CD4-positive, alpha-beta T cell treated with Interferon alpha-2 for 1 hour (primary cell): ENCODE measurements around the gene SLC39A13.
A peak's percentile ranks its signal among the peaks of the same experiment; 100 is the strongest.

Experiments
- DNase-seq, 2 donors: peaks; one replicate each; pipeline ENCODE4 v3.0.0-alpha.2; 2020 to 2022

SLC39A13 gene

DNA sequence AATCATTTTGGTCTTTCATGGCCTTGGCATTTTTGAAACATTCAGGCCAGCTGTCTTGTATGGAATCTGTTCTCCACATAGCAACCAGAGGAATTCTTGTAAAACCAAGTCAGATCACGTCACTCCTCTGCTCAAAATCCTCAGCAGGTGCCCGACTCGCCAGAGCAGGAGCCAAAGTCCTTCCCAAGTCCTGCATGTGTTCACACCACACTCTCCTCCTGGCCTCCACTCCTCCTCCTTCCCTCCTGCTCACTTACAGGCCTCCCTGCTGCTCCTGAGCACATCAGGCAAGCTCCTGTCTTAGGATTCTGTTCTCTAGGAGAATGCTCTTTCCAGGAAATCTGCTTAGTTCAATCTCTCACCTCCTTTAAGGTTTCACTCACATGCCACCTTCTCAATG is 24.8 kb downstream of the SLC39A13 start:
- DNase-seq = no peak

DNA sequence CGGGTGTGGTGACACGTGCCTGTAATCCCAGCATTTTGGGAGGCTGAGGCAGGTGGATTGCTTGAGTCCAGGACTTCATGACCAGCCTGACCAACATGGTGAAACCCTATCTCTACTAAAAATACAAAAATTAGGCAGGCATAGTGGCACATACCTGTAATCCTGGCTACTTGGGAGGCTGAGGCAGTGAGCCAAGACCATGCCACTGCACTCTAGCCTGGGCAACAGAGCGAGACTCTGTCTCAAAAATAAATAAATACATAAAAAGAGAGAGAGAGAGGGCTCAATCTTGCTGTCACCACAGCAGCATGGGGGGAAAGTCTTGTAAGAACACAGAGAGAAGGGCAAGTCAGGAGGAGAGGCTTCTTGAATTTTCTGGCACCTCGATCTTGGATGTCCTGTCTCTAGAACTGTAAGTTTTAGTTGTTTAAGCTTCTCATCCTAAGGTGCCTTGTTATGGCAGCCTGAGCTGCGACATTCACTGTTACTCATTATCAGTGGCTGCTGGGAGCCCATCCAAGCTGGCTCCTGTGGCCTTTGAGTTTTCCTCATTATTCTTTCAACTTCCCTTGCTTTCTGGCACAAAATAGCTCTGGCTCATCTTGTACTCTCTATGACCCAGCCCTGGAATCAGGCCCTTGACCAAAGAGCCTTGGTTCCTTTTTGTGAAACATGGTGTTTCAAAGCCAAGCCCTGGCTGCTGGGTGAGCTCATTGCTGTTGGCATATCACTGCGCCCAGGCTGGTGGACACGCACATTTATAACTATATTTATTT is 25.8 kb downstream of the SLC39A13 start:
- DNase-seq = no peak

DNA sequence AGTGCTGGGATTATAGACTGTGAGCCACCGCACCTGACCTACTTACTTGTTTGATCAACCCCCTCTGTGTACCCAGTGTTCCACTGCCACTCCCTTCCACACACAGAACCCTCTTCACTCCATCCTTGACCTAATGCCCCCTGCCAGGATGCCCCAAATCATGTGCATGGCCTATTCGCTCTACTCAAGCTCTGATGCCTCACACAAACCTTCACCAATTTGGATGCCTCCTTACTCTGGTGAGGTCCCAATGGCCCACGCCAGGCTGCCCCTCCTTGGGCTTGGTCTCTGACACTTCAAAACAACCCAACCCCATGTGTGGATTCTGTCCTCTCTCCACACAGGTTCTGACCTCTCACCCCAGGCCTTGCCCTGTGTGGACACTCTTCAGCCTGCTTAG is 27.3 kb downstream of the SLC39A13 start:
- DNase-seq = no peak

DNA sequence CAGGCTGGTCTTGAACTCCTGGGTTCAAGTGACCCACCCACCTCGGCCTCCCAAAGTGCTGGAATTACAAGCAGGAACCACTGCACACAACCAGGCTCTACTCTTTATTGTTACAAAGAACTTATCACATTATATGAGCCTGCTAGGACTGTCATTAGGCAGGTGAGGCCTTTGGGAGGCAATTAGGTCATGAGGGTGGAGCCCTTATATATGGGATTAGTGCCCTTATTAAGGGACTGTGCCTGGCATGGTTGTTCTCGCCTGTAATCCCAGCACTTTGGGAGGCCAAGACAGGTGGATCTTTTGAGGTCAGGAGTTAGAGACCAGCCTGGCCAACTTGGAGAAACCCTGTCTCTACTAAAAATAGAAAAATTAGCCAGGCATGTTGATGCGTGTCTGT is 28.3 kb downstream of the SLC39A13 start:
- DNase-seq = no peak

DNA sequence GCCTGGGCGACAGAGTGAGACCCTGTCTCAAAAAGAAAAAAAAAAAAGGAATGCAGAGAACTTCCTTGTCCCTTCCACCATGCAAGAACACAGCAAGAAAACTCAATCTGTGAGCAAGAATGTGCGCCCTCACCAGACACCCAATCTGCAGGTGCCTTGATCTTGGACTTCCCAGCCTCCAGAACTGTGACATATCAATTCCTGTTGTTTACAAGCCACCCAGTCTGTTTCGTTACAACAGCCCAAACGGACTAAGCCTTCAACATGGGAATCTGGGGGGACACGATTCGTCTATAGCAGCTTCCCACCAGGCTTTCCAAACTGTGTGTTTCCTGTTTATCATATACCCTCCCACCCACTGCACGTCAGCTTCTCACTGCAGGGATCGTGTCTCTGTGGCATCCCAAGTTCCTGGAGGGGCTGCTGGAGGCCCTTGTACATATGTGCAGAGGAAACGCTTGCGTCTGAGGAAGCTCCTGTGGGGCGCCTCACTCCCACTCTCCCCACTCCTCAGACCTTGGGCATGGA is 28.9 kb downstream of the SLC39A13 start:
- no peak for DNase-seq

DNA sequence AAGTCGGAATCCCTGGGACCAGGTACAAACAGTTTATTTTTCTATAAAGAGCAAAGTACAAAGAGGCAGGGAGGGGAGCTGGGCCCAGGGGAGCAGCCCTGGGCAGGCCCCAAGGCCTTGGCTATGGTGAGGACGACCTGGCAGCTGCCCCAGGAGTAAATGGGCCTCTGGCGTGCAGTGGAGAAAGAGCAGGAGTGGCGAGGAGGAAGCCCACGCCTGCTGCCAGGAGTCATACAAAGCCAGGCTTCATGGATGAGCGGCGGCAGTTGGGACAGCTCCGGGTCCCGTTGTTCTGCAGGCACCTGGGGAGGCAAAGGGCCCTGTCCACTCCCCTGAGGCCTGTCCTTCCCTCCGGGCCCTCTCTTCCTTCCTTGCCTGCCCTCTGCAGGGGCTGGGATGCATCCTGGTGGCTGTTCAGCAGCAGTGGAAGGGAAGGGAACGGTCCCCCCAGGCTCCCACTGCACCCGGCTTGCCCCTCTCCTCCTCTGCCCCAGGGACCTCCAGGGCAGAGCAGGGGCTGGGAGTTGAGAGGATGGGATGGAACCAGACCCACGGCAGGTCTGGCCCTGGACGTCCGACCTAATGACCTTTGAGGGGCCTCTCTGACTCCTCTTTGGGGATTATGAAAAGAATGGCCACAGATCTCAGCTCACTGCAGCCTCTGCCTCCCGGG is 29.5 kb downstream of the SLC39A13 start:
- DNase-seq = no peak

DNA sequence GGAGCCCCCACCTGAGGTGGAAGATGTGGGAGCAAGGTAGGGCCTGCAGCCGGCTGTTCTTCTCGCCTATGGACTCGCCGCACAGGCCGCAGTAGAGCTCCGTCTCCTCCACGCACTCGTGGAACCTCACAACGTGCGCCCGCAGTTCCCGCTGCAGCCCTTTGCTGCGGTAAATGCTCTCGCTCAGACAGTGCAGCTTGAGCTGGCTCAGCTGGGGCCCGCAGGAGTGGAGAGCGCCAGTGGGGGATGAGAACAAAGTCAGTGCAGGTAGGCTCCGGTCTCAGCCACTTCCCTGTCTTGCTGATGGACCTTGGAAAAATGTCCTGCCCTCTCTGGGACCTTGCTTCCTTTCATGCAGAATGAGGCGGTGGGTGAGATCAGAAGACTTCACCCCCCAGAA is 30.3 kb downstream of the SLC39A13 start:
- no peak for DNase-seq

DNA sequence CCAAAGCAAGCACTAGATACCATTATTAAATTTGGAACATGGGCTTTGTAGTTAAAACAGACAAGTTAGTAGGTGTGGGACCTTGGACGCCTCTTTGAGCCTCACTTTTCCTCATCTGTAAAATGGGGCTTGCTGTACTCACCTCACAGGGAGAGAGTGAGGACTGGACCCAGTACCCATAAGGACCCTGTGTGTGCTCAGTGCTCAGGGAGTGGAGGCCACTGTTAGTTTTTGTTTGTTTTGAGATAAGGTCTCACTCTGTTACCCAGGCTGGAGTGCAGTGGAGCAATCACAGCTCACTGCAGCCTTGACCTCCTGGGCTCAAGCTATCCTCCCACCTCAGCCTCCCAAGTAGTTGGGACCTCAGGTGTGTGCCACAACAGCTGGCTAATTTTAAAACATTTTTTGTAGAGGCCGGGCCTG is 31.7 kb downstream of the SLC39A13 start:
- DNase-seq = no peak

DNA sequence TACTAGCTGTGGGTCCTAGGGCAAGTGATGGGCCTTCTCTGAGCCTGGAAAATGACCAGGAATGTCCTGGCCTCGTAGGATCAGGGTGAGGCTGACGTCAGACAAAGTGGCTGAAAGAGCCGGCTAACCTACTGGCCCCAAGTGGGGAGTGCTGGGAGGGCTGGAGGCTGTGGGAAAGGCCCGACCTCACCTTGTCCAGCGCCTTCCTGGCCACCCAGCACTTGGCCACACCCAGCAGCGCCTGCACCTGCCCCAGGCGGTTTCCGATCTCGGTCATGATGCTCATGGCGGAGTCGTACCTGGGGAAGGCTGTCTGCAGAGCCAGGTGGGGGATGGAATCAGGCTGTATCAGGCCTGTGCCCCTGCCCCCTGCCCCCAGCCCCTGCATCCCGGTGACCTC is 33.0 kb downstream of the SLC39A13 start:
- DNase-seq = no peak

DNA sequence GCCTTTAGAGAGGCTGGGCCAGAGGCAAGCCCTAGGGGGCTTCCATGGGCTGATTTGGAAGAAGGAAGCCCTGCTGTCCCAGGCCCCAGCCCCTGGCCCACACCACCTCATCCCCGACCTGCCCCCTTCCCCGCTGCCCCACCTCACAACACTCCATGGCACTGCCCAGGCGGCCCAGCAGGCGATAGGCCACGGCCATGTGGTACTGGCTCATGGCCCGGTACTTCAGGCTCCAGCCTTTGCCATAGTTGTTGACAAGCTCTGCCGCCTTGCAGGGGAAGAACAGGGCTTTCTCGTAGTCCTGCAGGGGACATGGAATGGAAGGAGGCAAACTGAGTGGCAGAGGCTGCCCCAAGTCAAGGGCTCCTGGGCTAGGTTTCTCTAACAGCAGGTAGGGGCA is 34.1 kb downstream of the SLC39A13 start:
- no peak for DNase-seq

DNA sequence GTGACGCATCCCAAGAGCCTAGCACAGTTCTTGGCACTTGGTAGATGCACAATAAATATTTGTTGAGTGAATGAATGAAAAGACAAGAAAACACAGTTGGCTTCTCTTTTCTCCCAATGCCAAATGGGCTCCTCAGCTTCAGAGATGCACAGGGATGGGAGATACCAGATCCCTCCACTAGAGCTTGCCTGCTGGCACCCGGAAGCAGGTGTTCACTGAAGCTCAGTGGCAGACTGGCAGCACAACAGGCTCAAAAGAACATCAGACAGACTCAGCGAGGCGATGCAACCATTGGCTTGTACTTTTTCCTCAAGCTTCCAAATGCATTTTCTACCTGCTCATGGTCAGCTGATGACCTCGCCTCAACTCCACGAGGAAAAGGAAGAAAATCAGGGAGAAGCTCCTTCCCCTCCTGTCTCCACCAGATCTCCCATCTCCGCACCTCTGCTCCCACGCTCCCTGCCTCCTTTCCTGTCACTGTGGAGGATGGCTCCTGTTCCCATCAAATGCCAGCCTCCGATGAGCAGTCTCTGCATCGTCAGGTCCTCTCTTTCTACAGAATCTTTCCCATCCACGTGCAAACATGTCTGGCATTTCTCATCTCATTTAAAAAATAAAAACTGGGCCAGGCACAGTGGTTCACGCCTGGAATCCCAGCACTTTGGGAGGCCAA is 34.8 kb downstream of the SLC39A13 start:
- DNase-seq = no peak

DNA sequence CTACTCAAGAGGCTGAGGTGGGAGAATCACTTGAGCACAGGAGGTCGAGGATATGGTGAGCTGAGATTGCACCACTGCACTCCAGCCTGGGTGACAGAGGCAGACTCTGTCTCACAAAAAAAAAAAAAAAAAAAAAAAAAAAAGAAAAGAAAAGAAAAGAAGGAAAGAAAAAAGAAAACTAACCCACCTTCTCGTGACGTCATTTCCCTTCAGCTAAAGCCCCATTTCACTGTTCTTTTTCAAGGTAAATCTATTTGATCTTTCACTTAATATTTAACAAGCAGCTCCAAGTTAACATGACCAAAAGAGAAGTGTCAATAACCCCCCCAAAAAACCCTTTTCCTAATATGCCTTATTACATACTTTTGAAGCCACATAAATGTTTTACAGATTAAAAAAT is 35.4 kb downstream of the SLC39A13 start:
- DNase-seq = no peak

DNA sequence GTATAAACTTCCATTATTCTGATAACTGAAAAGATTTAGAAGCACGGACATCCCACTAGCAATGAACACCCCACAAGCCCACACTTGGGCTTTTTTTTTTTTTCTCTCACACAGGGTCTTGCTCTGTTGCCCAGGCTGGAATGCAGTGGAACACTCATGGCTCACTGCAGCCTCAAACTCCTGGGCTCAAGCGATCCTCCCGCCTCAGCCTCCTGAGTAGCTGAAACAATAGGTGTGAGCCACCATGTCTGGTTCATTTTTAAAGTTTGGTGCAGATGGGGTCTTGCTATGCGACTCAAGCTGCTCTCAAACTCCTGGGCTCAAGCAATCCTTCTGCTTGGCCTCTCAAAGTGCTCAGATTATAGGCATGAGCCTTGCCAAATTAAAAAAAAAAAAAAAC is 37.5 kb downstream of the SLC39A13 start:
- DNase-seq = no peak

DNA sequence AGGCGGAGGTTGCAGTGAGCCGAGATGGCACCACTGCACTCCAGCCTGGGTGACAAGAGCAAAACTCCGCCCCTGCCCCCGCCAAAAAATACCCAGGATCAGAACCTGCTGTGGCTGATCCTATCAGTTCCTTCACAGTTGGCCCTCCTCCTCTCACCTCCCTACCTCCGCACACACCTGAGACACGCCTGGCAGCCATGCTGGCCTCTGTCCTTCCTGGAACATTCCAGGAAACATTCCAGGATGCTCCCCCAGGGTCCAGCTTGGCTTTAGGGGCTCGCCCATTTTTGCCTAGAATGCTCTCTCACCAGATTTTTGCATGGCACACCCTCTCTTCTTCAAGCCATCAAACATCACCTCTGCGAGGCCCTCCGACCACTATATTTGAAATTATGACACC is 38.4 kb downstream of the SLC39A13 start:
- DNase-seq = no peak

DNA sequence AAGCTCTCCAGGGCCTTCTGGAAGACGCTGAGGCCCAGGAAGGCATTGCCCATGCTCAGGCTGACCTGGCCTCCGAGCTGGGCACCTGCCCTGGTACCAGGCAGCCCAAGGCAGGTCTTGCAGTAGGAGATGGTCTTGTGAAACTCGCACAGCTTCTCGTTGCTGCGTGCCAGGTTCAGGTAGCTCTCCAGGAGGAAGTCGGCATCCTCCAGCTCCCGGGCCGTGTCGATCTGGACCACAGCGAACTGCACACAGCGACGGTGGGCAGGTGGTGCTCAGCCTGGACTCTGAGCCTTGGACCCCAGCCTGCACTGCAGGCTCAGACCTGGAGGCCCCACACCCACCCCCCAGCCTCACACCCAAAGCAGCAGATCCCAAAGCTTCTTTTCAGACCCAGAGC is 39.5 kb downstream of the SLC39A13 start:
- DNase-seq = no peak

DNA sequence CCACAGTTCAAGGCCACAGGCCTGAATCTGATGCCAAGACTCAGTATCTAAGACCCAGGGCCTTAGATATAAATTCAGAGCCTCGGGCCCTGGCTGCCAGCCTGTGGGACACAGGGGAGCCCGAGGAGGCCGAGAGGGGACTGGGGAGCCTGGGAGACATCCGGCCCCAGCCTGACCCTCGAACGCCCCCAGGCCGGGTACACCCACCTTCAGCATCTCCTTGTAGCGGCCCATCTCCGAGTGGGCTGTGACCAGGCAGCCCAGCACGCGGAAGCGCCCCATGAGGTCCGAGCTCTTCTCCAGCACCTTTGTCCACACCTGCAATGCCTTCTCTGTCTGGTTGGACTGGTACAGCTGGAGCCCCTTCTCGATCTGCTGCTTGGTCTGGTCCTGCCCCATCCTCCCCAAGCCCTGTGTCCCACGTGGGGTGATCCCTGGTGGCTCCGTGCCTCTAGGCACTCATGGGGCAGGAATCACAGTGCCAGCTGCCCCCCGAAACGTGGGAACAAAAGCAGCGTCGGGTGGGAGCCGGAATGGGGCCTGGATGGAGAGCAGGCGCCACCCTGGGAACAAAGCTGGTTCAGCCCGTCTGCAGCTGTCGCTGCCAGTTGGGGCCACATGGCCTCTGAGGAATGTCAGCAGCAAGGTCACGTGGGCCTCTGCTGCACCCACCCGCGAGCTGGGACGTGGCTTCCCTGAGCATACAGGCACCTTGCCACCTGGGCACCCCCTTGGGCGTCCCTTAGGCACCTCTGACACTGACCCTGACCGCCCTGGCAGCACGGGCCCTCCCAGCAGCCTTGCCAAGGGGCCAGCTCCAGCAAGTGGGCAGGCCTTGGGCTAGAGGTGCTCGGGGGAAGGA is 40.4 kb downstream of the SLC39A13 start, which contains the start of gene RAPSN:
RAPSN (minus strand) TSS at position 571 of the 862 bp plus-strand sequence; CDS start at position 399, 172 bp downstream.
- no peak for DNase-seq

DNA sequence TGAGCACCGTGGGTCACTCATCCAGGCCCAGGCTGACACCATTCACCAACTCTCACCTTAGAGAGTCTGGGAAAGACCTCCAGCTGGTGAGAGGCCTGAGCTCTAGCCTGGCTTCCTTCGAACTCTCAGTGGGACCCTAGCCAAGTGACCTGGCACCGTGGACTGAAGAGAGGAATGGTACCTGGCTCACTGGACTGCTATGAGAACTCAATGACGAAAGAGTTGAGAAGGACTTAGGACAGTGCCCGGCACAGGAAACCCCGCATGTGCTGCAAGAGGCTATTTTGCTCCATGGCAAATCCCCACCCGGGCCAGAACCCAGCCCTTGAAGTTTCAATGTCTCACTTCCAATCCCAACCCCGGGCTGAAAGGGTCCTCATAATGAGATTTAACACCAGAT is 41.2 kb downstream of the SLC39A13 start:
- DNase-seq = no peak

DNA sequence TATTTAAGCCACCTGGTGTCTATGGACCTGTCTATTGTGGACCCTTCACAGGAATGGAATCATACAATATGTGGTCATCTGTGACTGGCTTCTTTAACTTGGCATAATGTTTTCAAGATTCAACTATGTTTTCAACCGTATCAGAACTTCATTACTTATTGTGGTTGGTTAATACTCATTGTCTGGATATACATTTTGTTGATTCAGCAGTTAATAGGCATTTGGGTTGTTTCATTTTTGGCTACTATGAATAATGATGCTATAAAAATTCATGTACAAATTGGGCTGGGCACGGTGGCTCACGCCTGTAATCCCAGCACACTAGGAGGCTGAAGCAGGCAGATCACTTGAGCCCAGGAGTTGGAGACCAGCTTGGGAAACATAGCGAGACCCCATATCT is 43.0 kb downstream of the SLC39A13 start:
- no peak for DNase-seq

DNA sequence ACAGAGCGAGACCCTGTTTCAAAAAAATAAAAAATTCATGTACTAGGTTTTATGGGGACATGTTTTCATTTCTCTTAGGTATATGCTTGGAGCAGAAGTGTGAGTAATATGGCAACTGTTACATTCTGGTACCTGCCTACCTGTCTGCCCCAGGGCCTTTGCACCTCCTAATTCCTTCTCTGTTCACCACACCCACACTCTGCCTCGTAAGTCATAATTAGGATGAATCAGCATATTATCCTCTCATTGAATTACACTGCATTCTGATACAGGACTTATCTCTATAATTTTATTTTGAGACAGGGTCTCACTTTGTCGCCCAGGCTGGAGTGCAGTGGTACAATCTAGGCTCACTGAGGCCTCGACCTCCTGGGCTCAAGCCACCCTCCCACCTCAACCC is 43.6 kb downstream of the SLC39A13 start:
- DNase-seq = no peak

DNA sequence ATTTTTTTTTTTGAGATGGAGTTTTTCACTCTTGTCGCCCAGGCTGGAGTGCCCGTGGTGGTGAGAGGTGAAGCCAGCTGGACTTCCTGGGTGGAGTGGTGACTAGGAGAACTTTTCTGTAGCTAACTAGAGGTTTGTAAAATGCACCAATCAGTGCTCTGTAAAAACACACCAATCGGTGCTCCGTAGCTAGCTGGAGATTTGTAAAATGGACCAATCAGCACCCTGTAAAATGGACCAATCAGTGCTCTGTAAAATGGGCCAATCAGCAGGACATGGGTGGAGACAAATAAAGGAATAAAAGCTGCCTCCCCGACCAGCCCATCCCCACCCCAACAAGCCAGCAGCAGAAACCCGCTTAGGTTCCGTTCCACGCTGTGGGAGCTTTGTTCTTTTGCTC is 45.0 kb downstream of the SLC39A13 start:
- peak in 1 of 2 donors; percentile 10 for DNase-seq

DNA sequence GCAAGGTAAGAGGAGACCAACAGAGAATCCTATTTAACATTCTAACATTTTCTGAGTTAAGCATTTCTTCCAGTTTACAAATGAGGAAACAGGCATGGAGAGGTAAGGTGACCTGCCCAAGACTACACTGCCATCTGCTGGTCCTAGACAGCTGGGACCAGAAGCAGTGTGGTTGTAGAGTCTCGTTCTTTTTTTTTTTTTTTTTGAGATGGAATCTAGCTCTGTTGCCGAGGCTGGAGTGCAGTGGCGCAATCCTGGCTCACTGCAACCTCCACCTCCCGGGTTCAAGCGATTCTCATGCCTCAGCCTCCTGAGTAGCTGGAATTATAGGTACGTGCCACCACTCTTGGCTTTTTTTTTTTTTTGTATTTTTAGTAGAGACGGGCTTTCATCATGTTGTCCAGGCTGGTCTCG is 45.9 kb downstream of the SLC39A13 start:
- DNase-seq = peak; percentile 78 to 80

DNA sequence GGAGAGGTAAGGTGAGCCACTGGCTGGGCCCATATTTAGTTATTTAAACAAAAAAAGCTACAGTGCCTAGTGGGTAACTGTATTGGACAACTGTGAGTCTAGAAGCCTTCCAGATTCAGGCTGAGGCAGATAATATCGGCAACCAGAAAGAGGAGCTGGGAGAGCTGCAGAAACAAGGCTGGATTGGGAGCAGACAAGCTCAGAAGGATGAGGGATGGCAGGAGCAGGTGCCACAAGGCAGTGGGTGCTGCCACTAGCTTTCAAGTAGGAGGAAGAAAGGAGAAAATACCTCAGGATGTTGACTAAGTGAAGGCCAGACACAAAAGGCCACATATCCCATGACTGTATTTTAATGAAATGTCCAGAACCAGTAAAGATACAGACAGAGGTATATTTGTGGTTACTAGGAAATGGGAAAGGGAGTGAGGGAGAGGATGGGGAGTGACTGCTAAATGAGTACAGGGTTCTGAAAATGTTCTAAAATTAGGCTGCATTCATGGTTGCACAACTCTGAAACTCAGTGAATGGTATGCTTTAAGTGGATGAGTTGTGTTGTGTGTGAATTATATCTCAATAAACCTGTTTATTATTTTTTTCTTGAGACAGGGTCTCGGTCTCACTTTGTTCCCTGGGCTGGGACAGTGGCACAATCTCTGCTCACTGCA is 52.3 kb downstream of the SLC39A13 start:
- no peak for DNase-seq
